Stimulated activated naive CD4-positive, alpha-beta T cell (primary cell): Measurements from ENCODE around the gene WHRN.

Experiments
- DNase-seq, 6 experiments: peaks; one replicate each; lab custom pipeline; 2025; lab: John Stamatoyannopoulos, UW

WHRN gene

GRCh38 chr9:114364134-114365041 lies 140.9 kb downstream of the WHRN start:
- DNase-seq: no peak

GRCh38 chr9:114363424-114363823 lies 141.8 kb downstream of the WHRN start:
- peak in 3 of 6 experiments; percentile 14 to 53 (median 28) for DNase-seq

- no peak for DNase-seq
Measured at GRCh38 chr9:114362394-114362793, 142.9 kb downstream of the WHRN start.

- DNase-seq: no peak
Measured at GRCh38 chr9:114361542-114361941, 143.7 kb downstream of the WHRN start.

GRCh38 chr9:114359801-114360200 lies 145.5 kb downstream of the WHRN start:
- no peak for DNase-seq

GRCh38 chr9:114357911-114358328 lies 147.4 kb downstream of the WHRN start:
- no peak for DNase-seq

GRCh38 chr9:114357360-114357759 lies 147.9 kb downstream of the WHRN start:
- DNase-seq: no peak

- no peak for DNase-seq
Measured at GRCh38 chr9:114356792-114357191, 148.5 kb downstream of the WHRN start.

- no peak for DNase-seq
Measured at GRCh38 chr9:114355821-114356220, 149.5 kb downstream of the WHRN start.
